ENCODE data around the gene USP46.

DNA sequence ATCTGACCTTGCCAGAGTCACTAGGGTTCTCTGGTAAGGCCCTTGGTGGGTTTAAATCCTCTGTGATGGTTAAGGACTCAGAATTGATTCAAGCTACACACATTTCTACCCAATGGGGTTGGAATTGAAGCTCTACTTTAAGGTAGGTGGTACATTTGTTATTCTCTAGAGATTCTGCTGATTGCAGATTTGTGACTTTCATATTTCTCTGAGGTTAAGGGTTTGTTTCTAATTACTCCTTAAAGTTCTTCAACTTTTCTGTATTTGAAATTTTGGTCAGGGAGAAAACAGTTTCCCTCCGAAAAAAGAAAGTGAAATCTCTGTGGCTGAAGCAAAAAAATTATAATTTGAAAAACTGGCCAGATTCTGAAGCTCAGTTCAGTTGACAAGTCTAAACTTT lies 25.8 kb upstream of the USP46 start:
- TF ChIP-seq, protein P1, sequence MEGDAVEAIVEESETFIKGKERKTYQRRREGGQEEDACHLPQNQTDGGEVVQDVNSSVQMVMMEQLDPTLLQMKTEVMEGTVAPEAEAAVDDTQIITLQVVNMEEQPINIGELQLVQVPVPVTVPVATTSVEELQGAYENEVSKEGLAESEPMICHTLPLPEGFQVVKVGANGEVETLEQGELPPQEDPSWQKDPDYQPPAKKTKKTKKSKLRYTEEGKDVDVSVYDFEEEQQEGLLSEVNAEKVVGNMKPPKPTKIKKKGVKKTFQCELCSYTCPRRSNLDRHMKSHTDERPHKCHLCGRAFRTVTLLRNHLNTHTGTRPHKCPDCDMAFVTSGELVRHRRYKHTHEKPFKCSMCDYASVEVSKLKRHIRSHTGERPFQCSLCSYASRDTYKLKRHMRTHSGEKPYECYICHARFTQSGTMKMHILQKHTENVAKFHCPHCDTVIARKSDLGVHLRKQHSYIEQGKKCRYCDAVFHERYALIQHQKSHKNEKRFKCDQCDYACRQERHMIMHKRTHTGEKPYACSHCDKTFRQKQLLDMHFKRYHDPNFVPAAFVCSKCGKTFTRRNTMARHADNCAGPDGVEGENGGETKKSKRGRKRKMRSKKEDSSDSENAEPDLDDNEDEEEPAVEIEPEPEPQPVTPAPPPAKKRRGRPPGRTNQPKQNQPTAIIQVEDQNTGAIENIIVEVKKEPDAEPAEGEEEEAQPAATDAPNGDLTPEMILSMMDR (conservative IDR thresholded peaks at IDR 0.05; ENCODE audit: low read depth, low read length) = no peak
- no peak for TF ChIP-seq EZH2 (IDR thresholded peaks at IDR 0.05; ENCODE audit: borderline replicate concordance, low read depth, low read length, poor library complexity, severe bottlenecking)
